Bronchial epithelial cell (primary cell): ENCODE measurements around the gene CRB3. TPM values are rescaled to one million over a fixed set of nuclear protein-coding genes. Genes with fewer than 3 reads are reported as not detected.

ENCODE experiments used
- DNase-seq: peaks from one replicate; pipeline ENCODE4 v3.0.0-alpha.2; 2010; ENCODE audit warnings: low read depth
- FAIRE-seq: peaks from 2 replicates; lab custom pipeline; 2011; peaks lifted over from hg19 to GRCh38; lab: Jason Lieb, UNC
- H3K27me3 ChIP-seq: 2 replicates; pipeline ENCODE4 v1.5.1; 2011; ENCODE audit warnings: low read length; ENCODE audit not compliant: control insufficient read depth, insufficient read depth
- H3K36me3 ChIP-seq: 2 replicates; pipeline ENCODE4 v1.5.1; 2011; ENCODE audit warnings: low read length; ENCODE audit not compliant: control insufficient read depth, insufficient read depth
- H3K4me3 ChIP-seq: 2 replicates; pipeline ENCODE4 v1.5.1; 2011; ENCODE audit warnings: mild to moderate bottlenecking, low read depth, low read length, control low read depth
- total RNA-seq: library from RNA; depleted of rRNA; stranded (reverse); fragments of >200 nt; gene quantifications from 2 replicates; pipeline ENCODE4 v1.2.1, GENCODE V29; 2014
- TF ChIP-seq, protein P1 (sequence below): IDR thresholded peaks from 2 replicates; pipeline ENCODE4 v1.5.1; 2011; ENCODE audit warnings: mild to moderate bottlenecking, moderate library complexity, low read length, control low read depth, inconsistent platforms; ENCODE audit not compliant: insufficient read depth, severe bottlenecking

Gene CRB3
- total RNA-seq, 1 donor from 2014 or later = 49.5 TPM

GRCh38 chr19:6514926-6515544 lies 51.0 kb downstream of the CRB3 start:
- H3K36me3 ChIP-seq = no peaks in the 10 kb centered on the region
- TF ChIP-seq, protein P1, sequence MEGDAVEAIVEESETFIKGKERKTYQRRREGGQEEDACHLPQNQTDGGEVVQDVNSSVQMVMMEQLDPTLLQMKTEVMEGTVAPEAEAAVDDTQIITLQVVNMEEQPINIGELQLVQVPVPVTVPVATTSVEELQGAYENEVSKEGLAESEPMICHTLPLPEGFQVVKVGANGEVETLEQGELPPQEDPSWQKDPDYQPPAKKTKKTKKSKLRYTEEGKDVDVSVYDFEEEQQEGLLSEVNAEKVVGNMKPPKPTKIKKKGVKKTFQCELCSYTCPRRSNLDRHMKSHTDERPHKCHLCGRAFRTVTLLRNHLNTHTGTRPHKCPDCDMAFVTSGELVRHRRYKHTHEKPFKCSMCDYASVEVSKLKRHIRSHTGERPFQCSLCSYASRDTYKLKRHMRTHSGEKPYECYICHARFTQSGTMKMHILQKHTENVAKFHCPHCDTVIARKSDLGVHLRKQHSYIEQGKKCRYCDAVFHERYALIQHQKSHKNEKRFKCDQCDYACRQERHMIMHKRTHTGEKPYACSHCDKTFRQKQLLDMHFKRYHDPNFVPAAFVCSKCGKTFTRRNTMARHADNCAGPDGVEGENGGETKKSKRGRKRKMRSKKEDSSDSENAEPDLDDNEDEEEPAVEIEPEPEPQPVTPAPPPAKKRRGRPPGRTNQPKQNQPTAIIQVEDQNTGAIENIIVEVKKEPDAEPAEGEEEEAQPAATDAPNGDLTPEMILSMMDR = no peak
- no peaks in the 10 kb centered on the region for H3K27me3 ChIP-seq
- DNase-seq (no peak), FAIRE-seq (no peak)
- no peak overlapping the region for H3K4me3 ChIP-seq

GRCh38 chr19:6516018-6516658 lies 52.1 kb downstream of the CRB3 start:
- Histone ChIP-seq H3K36me3 (no peaks in the 10 kb centered on the region), H3K4me3 (peak overlapping the region; percentile 53), H3K27me3 (no peaks in the 10 kb centered on the region)
- peak; percentile 92 for DNase-seq
- TF ChIP-seq, protein P1 = no peak
- FAIRE-seq = no peak

Other genes starting within 250 kb of the CRB3 start
- gene MLLT1, start 184.3 kb upstream of the CRB3 start, total RNA-seq = 2.6 and 2.9 TPM in 2 replicates
- gene ACER1, start 130.7 kb upstream of the CRB3 start, total RNA-seq = not detected in 2 replicates
- gene CLPP, start 102.7 kb upstream of the CRB3 start, total RNA-seq = 43.1 and 49.8 TPM in 2 replicates
- gene ALKBH7, start 91.5 kb upstream of the CRB3 start, total RNA-seq = 22.0 and 23.7 TPM in 2 replicates
- gene PSPN, start 88.3 kb upstream of the CRB3 start, total RNA-seq = 0.26 and 0.51 TPM in 2 replicates
- gene GTF2F1, start 71.1 kb upstream of the CRB3 start, total RNA-seq = 52.7 and 63.6 TPM in 2 replicates
- 55.8 and 85.6 TPM in 2 replicates for gene KHSRP, start 39.5 kb upstream of the CRB3 start, total RNA-seq
- gene SLC25A41, start 30.5 kb upstream of the CRB3 start, total RNA-seq = not detected in 2 replicates
- 18.1 and 36.9 TPM in 2 replicates for gene SLC25A23, start 4.5 kb upstream of the CRB3 start, total RNA-seq
- under 0.01 TPM in 1 of 2 replicates, not detected in the other for gene DENND1C, start 17.5 kb downstream of the CRB3 start, total RNA-seq
- not detected in 2 replicates for gene TUBB4A, start 38.0 kb downstream of the CRB3 start, total RNA-seq
- gene TNFSF9, start 66.8 kb downstream of the CRB3 start, total RNA-seq = 4.6 and 5.5 TPM in 2 replicates
- not detected in 2 replicates for gene CD70, start 126.9 kb downstream of the CRB3 start, total RNA-seq
- gene TNFSF14, start 205.9 kb downstream of the CRB3 start, total RNA-seq = under 0.01 TPM in 1 of 2 replicates, not detected in the other